ENCODE measurements around the gene ZFAND6.

The ZFAND6 gene

GRCh38 chr15:80060356-80061006 lies 1.0 kb downstream of the ZFAND6 start:
- in situ Hi-C loops (cut with MboI; ENCODE audit: low sequenced_read_pairs), result no loop called here
- Histone ChIP-seq H3K9me3 (no peaks in the 10 kb centered on the region), H3K4me1 (peaks cover 31% of the 10 kb centered on the region), H3K4me3 (peak overlapping the region; percentile 58), H3K27me3 (ENCODE audit: low read depth) (no peaks in the 10 kb centered on the region), H3K36me3 (replicated peaks) (no peaks in the 10 kb centered on the region)
- DNase-seq (ENCODE audit: low spot score in 2 of 2), result peak; percentile 59 to 62

DNA sequence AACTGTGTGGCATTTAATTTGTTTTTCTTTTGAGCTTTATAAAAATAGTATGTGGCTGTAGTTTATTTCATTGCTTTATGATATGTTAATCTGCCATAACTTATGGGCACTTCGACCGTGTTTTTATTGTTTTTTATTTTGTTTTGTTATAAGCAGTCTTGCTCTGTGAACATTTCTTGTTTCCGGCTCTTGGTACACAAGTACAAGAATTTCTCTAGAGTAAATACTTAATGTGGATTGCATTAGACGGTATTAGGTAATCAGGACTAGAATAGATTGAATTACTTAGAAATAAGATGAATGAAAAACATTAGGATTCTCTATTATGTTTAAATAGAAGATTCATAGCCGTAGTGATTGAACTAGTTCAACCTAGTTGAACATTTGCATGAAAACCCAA lies 2.1 kb downstream of the ZFAND6 start:
- in situ Hi-C loops (cut with MboI; ENCODE audit: low sequenced_read_pairs), result no loop called here

DNA sequence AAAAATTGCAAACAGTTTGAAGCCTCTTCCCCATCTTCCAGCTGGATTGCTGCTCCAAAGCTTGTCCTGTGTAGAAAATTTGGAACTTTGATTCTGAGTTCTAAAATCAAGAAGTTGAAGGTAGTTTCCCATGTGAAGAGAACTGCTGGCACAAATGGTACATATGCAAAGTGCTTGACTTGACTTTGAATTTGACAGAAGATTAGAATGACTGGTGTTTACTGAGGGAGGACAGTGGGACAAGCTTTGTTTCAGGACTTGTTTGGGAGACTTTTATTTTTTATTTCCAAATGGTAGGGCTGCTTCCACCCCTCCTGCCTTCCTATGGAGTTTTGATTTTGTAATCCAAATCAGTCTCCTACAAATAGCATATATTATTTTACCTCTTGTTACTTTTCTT lies 7.4 kb downstream of the ZFAND6 start:
- Histone ChIP-seq H3K4me3 (no peak overlapping the region), H3K9me3 (no peaks in the 10 kb centered on the region), H3K4me1 (peaks cover 50% of the 10 kb centered on the region), H3K36me3 (replicated peaks) (no peaks in the 10 kb centered on the region), H3K27me3 (ENCODE audit: low read depth) (no peaks in the 10 kb centered on the region)
- in situ Hi-C loops (cut with MboI; ENCODE audit: low sequenced_read_pairs), result no loop called here
- no peak for DNase-seq (ENCODE audit: low spot score in 2 of 2)

More for the DNA sequence above, 2.1 kb downstream of the ZFAND6 start:
- H3K36me3 ChIP-seq (replicated peaks), result no peaks in the 10 kb centered on the region
- H3K27me3 ChIP-seq (ENCODE audit: low read depth), result no peaks in the 10 kb centered on the region
- DNase-seq (ENCODE audit: low spot score in 2 of 2), result no peak
- peaks cover 31% of the 10 kb centered on the region for H3K4me1 ChIP-seq
- H3K4me3 ChIP-seq, result peak overlapping the region; percentile 58
- no peaks in the 10 kb centered on the region for H3K9me3 ChIP-seq

DNA sequence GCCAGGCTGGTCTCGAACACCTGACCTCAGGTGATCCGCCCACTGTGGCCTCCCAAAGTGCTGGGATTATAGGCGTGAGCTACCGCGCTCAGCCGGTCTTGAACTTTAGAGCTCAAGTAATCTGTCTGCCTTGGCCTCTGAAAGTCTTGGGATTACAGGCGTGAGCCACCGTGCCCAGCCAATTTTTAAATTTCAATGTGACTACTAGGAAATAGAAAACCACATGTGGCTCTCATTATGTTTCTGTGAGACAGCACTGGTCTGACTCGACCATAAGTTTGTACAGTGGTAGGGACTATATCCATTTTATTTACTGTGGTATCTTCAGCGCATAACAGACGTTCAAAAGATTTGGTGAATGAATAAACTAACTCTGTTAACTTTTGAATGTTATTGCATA lies 9.1 kb downstream of the ZFAND6 start:
- H3K27me3 ChIP-seq (ENCODE audit: low read depth), result no peaks in the 10 kb centered on the region
- no peaks in the 10 kb centered on the region for H3K36me3 ChIP-seq (replicated peaks)
- H3K4me1 ChIP-seq, result peaks cover 54% of the 10 kb centered on the region
- DNase-seq (ENCODE audit: low spot score in 2 of 2), result peak; percentile 76 to 83
- no peaks in the 10 kb centered on the region for H3K9me3 ChIP-seq
- in situ Hi-C loops (cut with MboI; ENCODE audit: low sequenced_read_pairs), result no loop called here
- H3K4me3 ChIP-seq, result no peak overlapping the region

- peaks cover 69% of the 10 kb centered on the region for H3K4me1 ChIP-seq
These were observed 11.4 kb downstream of the ZFAND6 start for GRCh38 chr15:80070840-80071239.

DNA sequence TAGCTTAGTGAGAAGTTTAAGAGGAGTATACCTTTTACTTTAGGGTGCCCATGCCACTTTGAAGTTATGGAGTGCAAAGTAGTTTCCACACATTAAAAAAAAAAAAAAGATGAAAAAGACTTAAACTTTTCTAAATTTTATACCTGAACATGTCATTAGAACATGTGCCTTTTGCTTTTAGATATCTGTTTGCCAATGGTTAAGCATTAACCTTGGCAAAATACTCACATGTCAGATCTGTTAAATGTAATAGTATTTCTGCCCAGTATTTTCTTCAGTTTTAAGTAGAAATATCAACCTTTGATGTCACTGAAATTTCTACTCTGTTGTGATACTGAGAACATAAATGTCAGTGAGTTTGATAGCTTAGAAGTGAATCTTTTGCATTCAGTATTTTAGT lies 12.2 kb downstream of the ZFAND6 start:
- no peak overlapping the region; the same call in 1 of the 2 replicates for H3K4me3 ChIP-seq
- in situ Hi-C loops (cut with MboI; ENCODE audit: low sequenced_read_pairs), result no loop called here
- no peak for DNase-seq (ENCODE audit: low spot score in 2 of 2)
- no peaks in the 10 kb centered on the region for H3K36me3 ChIP-seq (replicated peaks)
- peaks cover 77% of the 10 kb centered on the region for H3K4me1 ChIP-seq
- H3K9me3 ChIP-seq, result no peaks in the 10 kb centered on the region
- no peaks in the 10 kb centered on the region for H3K27me3 ChIP-seq (ENCODE audit: low read depth)

More at GRCh38 chr15:80070840-80071239, 11.4 kb downstream of the ZFAND6 start:
- Histone ChIP-seq H3K27me3 (ENCODE audit: low read depth) (no peaks in the 10 kb centered on the region), H3K4me3 (no peak overlapping the region), H3K36me3 (replicated peaks) (no peaks in the 10 kb centered on the region), H3K9me3 (no peaks in the 10 kb centered on the region)
- in situ Hi-C loops (cut with MboI; ENCODE audit: low sequenced_read_pairs), result no loop called here
- peak; percentile 63 to 96 for DNase-seq (ENCODE audit: low spot score in 2 of 2)

- Histone ChIP-seq H3K4me3 (peak overlapping the region; percentile 38), H3K36me3 (replicated peaks) (no peaks in the 10 kb centered on the region), H3K27me3 (ENCODE audit: low read depth) (no peaks in the 10 kb centered on the region), H3K9me3 (no peaks in the 10 kb centered on the region), H3K4me1 (peaks cover 82% of the 10 kb centered on the region)
- in situ Hi-C loops (cut with MboI; ENCODE audit: low sequenced_read_pairs), result no loop called here
- peak; percentile 61 to 100 for DNase-seq (ENCODE audit: low spot score in 2 of 2)
These were observed 13.0 kb downstream of the ZFAND6 start for GRCh38 chr15:80072285-80072994.

DNA sequence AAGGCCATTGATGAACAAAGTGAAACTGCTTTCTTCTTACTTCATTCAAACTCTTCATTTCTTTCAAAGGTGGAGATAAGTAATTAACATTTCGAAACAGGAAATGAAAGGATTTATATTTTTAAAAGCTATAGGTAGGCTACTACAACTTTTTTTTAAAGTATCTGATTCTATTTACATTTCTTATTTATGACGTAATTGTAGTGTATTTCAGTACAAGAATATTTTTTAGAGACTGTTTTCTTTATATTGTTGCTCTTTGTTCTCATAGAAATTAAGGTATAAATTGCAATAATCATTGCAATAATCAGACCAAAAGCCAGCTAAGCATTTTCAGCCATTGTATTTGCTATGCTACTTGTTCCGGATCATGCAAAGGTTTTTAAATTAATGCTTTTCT lies 13.7 kb downstream of the ZFAND6 start:
- DNase-seq (ENCODE audit: low spot score in 2 of 2), result no peak
- no peaks in the 10 kb centered on the region for H3K27me3 ChIP-seq (ENCODE audit: low read depth)
- in situ Hi-C loops (cut with MboI; ENCODE audit: low sequenced_read_pairs), result no loop called here
- peaks cover 80% of the 10 kb centered on the region for H3K4me1 ChIP-seq
- H3K4me3 ChIP-seq, result peak overlapping the region; percentile 38
- no peaks in the 10 kb centered on the region for H3K36me3 ChIP-seq (replicated peaks)
- H3K9me3 ChIP-seq, result no peaks in the 10 kb centered on the region

DNA sequence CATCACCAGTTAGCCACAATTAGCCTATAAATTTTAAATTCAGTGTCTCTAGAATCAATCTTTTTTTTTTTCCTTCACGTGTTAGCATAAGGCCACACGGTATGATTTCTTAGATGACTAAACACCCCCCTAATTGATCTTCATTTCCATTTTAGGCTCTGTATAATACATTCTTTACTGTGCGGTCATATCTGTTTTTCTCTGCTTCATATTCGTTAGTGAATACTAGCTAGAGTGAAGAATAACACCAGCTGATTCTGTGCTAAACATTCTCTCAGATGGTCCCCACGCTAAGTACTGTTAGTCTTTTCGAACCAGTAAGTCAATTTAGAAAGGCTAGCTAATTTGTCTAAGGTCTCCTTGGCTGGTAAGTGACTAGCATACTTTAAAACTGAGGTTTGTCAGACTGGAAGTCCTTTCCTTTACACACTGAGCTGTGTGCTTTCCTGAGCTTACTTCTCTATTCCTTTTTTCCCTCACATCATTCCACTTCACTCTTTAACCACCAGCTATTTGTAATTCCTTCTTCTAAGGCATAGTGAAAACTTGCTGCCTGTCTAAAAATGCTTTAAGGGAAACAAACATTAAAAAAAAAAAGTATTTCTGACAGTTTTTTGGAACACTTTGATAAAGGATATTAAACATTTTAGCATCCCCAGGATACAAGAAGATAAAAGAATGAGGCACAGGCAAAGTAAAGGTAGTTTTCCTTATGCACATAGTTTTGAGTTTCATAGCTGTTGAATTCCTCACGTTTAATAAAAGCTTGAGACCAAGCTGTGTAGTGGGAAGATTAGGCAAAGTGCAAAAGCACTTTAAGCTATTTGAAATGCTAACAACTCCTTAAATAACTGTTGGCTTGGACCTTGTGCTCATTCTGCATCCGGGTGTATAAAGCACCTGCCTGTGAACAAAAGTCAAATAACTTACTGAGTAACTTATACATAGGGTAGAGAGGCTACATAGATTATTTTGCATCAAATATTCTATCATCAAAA lies 17.1 kb downstream of the ZFAND6 start:
- H3K4me3 ChIP-seq, result peak overlapping the region; percentile 1
- H3K27me3 ChIP-seq (ENCODE audit: low read depth), result no peaks in the 10 kb centered on the region
- no peaks in the 10 kb centered on the region for H3K9me3 ChIP-seq
- no peaks in the 10 kb centered on the region; the same call in 1 of the 2 replicates for H3K36me3 ChIP-seq (replicated peaks)
- H3K4me1 ChIP-seq, result peaks cover 49% of the 10 kb centered on the region
- in situ Hi-C loops (cut with MboI; ENCODE audit: low sequenced_read_pairs), result no loop called here
- DNase-seq (ENCODE audit: low spot score in 2 of 2), result peak; percentile 48 to 96

- Histone ChIP-seq H3K4me3 (no peak overlapping the region), H3K9me3 (no peaks in the 10 kb centered on the region), H3K27me3 (ENCODE audit: low read depth) (no peaks in the 10 kb centered on the region), H3K36me3 (replicated peaks) (no peaks in the 10 kb centered on the region; the same call in 1 of the 2 replicates), H3K4me1 (peaks cover 10% of the 10 kb centered on the region)
- no peak for DNase-seq (ENCODE audit: low spot score in 2 of 2)
- in situ Hi-C loops (cut with MboI; ENCODE audit: low sequenced_read_pairs), result no loop called here
These were observed 21.9 kb downstream of the ZFAND6 start for GRCh38 chr15:80081390-80081789.

DNA sequence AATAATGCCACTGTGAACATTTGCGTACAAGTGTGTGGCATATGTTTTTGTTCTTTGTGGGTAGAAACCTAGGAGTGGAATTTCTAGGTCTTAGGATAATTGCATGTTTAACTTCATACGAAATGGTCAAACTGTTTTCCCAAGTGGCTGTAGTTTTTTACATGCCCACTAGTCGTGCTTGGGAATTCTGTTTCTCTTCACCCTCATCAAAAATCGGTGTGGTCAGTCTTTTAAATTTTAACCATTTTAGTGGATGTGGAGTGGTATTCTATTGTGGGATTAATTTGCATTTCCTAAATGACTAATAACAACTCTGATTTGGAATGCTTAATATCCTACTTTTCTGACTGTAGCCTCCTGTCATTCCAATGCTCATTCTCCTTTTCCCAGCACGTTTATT lies 27.6 kb downstream of the ZFAND6 start:
- in situ Hi-C loops (cut with MboI; ENCODE audit: low sequenced_read_pairs), result no loop called here
- Histone ChIP-seq H3K4me3 (no peak overlapping the region), H3K27me3 (ENCODE audit: low read depth) (no peaks in the 10 kb centered on the region), H3K4me1 (peaks cover 11% of the 10 kb centered on the region), H3K9me3 (no peaks in the 10 kb centered on the region), H3K36me3 (replicated peaks) (no peaks in the 10 kb centered on the region)
- no peak for DNase-seq (ENCODE audit: low spot score in 2 of 2)

- in situ Hi-C loops (cut with MboI; ENCODE audit: low sequenced_read_pairs), result no loop called here
- H3K4me3 ChIP-seq, result no peak overlapping the region
- H3K4me1 ChIP-seq, result peaks cover 16% of the 10 kb centered on the region
- H3K36me3 ChIP-seq (replicated peaks), result no peaks in the 10 kb centered on the region
- no peak for DNase-seq (ENCODE audit: low spot score in 2 of 2)
- no peaks in the 10 kb centered on the region for H3K9me3 ChIP-seq
- H3K27me3 ChIP-seq (ENCODE audit: low read depth), result no peaks in the 10 kb centered on the region
These were observed 30.6 kb downstream of the ZFAND6 start for GRCh38 chr15:80090041-80090440.

DNA sequence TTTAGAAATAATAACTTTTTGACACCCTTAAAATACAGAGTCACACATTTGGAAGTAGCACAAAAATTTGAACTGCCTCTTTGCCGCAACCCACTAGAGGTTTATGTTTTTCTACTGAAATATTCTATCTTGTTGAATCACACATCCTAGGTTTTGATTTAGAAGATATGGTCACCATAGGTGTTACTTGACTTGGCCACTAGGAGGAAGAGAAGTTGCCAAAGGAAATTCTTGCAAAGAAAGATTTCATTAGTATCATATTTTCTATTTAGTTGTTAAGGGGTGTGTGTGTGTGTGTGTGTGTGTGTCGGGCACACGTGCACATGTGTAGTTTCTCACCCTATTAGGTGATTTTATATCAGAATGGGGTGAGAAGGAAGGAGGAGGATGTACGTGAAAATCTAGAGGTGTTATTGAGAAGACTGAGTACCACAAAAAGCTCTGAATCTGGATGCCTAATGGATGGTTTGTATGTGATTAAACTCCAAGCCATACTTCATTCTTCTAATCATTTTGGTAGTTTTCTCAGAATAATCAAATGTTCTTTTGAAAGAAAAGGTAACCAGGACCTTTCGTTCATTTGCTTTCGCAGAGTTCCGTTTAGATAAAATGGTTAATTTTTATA lies 31.5 kb downstream of the ZFAND6 start:
- H3K9me3 ChIP-seq, result no peaks in the 10 kb centered on the region
- H3K36me3 ChIP-seq (replicated peaks), result no peaks in the 10 kb centered on the region
- H3K4me1 ChIP-seq, result peaks cover 26% of the 10 kb centered on the region
- no peak for DNase-seq (ENCODE audit: low spot score in 2 of 2)
- in situ Hi-C loops (cut with MboI; ENCODE audit: low sequenced_read_pairs), result no loop called here
- no peaks in the 10 kb centered on the region for H3K27me3 ChIP-seq (ENCODE audit: low read depth)
- H3K4me3 ChIP-seq, result no peak overlapping the region
